HG03108 (cell line): ENCODE data around the gene HK3.

Source experiments
- ATAC-seq: cut with Tn5 transposase; IDR thresholded peaks from one replicate; pipeline ENCODE4 v1.9.1; 2021; ENCODE audit warnings: moderate library complexity; ENCODE audit not compliant: unreplicated experiment

HK3 gene

GRCh38 chr5:176851871-176852658, 47.1 kb downstream of the HK3 start:
- ATAC-seq = no peak

- no peak for ATAC-seq
Observed at GRCh38 chr5:176851380-176851779, 47.8 kb downstream of the HK3 start.

- ATAC-seq = no peak
Observed at GRCh38 chr5:176850371-176851245, 48.5 kb downstream of the HK3 start.

GRCh38 chr5:176849611-176850227, 49.4 kb downstream of the HK3 start:
- no peak for ATAC-seq

- no peak for ATAC-seq
Observed at GRCh38 chr5:176848651-176849050, 50.5 kb downstream of the HK3 start.

GRCh38 chr5:176847726-176848290, 51.3 kb downstream of the HK3 start:
- no peak for ATAC-seq

- ATAC-seq = no peak
Observed at GRCh38 chr5:176847148-176847547, 52.0 kb downstream of the HK3 start.

- no peak for ATAC-seq
Observed at GRCh38 chr5:176846335-176847140, 52.6 kb downstream of the HK3 start.

- ATAC-seq = no peak
Observed at GRCh38 chr5:176845392-176845713, 53.8 kb downstream of the HK3 start.

GRCh38 chr5:176844706-176845391, 54.3 kb downstream of the HK3 start:
- ATAC-seq = no peak

- ATAC-seq = no peak
Observed at GRCh38 chr5:176844281-176844680, 54.9 kb downstream of the HK3 start.

GRCh38 chr5:176843673-176844072, 55.5 kb downstream of the HK3 start:
- no peak for ATAC-seq

GRCh38 chr5:176837707-176838115, 61.4 kb downstream of the HK3 start:
- ATAC-seq = no peak

GRCh38 chr5:176836811-176837706, 62.1 kb downstream of the HK3 start:
- ATAC-seq = no peak

- ATAC-seq = no peak
Observed at GRCh38 chr5:176835918-176836317, 63.2 kb downstream of the HK3 start.

- ATAC-seq = no peak
Observed at GRCh38 chr5:176833286-176833685, 65.9 kb downstream of the HK3 start.

- ATAC-seq = no peak
Observed at GRCh38 chr5:176832162-176832561, 67.0 kb downstream of the HK3 start.

- ATAC-seq = no peak
Observed at GRCh38 chr5:176831425-176831824, 67.7 kb downstream of the HK3 start.

GRCh38 chr5:176830995-176831423, 68.1 kb downstream of the HK3 start:
- no peak for ATAC-seq
